Adrenal gland (tissue), 12 donors: Measurements from ENCODE around the gene PSMB3. TPM values are rescaled to one million over a fixed set of nuclear protein-coding genes. Genes with fewer than 3 reads are reported as not detected.
A peak's percentile ranks its signal among the peaks of the same experiment; 100 is the strongest.

Experiments
- DNase-seq, 7 donors: peaks; one replicate each; pipeline ENCODE4 v3.0.0-alpha.2; 2019 to 2020
- H3K27ac ChIP-seq, 5 donors: fragments of 200-600 bp; sonication (generic) in 4 of 5; 1 replicate in 3 of 5; 2 replicates in 2 of 5; pipeline versions ENCODE4 v1.5.1 to v1.8.0; 2016 to 2020; ENCODE audit warnings: mild to moderate bottlenecking in 1 of 5
- H3K27me3 ChIP-seq: fragments of 200-600 bp; 2 replicates; pipeline ENCODE4 v1.8.0; 2021
- H3K36me3 ChIP-seq, 2 donors: fragments of 200-600 bp; replicated peaks in 1 of 2; 1 replicate in 1 of 2; 2 replicates in 1 of 2; pipeline versions ENCODE4 v1.5.1 to v1.8.0; 2018 to 2022
- H3K4me1 ChIP-seq, 2 donors: fragments of 200-600 bp; replicated peaks in 1 of 2; 1 replicate in 1 of 2; 2 replicates in 1 of 2; pipeline versions ENCODE4 v1.5.1 to v1.8.0; 2018 to 2021
- H3K4me3 ChIP-seq, 4 donors: fragments of 200-600 bp; sonication (generic) in 3 of 4; one replicate each; pipeline ENCODE4 v1.5.1; 2016 to 2018
- H3K9me3 ChIP-seq, 3 donors: fragments of 200-600 bp; sonication (generic) in 1 of 3; replicated peaks in 1 of 3; 1 replicate in 2 of 3; 2 replicates in 1 of 3; pipeline versions ENCODE4 v1.5.1 to v1.8.0; 2016 to 2021
- POLR2A ChIP-seq, 2 donors: fragments of 450-650 bp; IDR thresholded peaks; one replicate each; pipeline ENCODE4 v1.6.1; 2017; ENCODE audit warnings: antibody characterized with exemption in 2 of 2, mild to moderate bottlenecking in 2 of 2, moderate library complexity in 1 of 2
- WGBS, 4 donors: extraction: QIAGEN DNeasy Blood & Tissue Kit in 2 of 4; methylation state at CpG; one replicate each; pipeline versions ENCODE4 v1.1.5 to v1.1.7; 2013 to 2017; 5-methylcytosine and 5-hydroxymethylcytosine counted together
- intact Hi-C, 2 donors: fragments of 100-400 bp; cut with DNase I; formaldehyde crosslinking; loops; one replicate each; pipeline versions ENCODE4 v1.14.1 to v1.15.0; 2022 to 2023
- polyA plus RNA-seq, 3 donors: library from polyadenylated mRNA; stranded (reverse); fragments of 200-250 nt in 2 of 3; fragments of 350-450 nt in 1 of 3; fragmentation: Illumina TruSeq in 1 of 3; extraction: RNeasy Lipid Tissue Mini Kit (QIAGEN cat#74804) in 1 of 3; gene quantifications; one replicate each; pipeline ENCODE4 v1.2.3, GENCODE V29; 2013 to 2014
- total RNA-seq, 9 donors: library from RNA; depleted of rRNA in 4 of 9; stranded (reverse); fragments of >200 nt in 4 of 9; fragments of 120-200 nt in 1 of 9; fragmentation: NEBNext Ultra II Directional in 1 of 9; extraction: Animal tissue kit (Norgen Biotek cat#: 25700) in 1 of 9; gene quantifications; one replicate each; pipeline versions ENCODE4 v1.1.0 to v1.2.4, GENCODE V29; 2013 to 2023
- TF ChIP-seq, protein P1 (sequence below), 6 experiments: fragments of 450-650 bp in 4 of 6; fragments of 200-600 bp in 2 of 6; sonication (generic) in 1 of 6; IDR thresholded peaks; 1 replicate in 5 of 6; 2 replicates in 1 of 6; pipeline versions ENCODE4 v1.5.1 to v1.8.0; 2016 to 2021; ENCODE audit warnings: antibody characterized with exemption in 6 of 6, mild to moderate bottlenecking in 2 of 6, moderate library complexity in 1 of 6
- donor health status: healthy with polysubstance abuse.
- donor health status: Bipolar disorder and iron deficiency.
- donor health status: DM: yes; HTN: yes; CAD: no.
- donor health status: DM: no; HTN: no; CAD: no.
- donor health status: DM: no; HTN: no; CAD: no.
- donor health status: DM: yes; HTN: yes; CAD: no.

Gene PSMB3
- total and polyA plus RNA-seq, 12 donors: 138 to 556 (median 242) TPM

DNA sequence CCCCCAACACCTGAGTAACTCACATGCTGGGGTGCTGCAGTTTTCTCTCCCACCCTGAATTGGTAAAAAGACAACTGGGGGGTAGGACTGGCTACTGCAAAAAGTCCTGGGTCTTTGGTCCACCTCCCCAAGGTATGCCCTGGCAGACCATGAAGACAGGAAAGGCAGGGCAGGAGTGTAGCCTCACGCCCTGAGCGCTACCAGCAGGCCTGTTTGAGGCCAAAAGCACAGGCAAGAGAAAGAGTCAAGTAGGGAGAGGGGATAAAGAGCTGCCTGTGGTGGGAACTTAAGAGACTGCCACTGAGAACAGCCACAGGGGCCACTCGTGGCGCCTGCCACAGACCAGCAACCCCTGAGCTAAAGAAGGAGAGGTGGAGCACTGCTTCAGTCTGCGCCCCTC is 13.8 kb downstream of the PSMB3 start:
- Histone ChIP-seq H3K4me3 (no peak overlapping the region), H3K4me1 (peaks cover 21 to 26% of the 10 kb centered on the region in 2 donors), H3K9me3 (no peaks in the 10 kb centered on the region), H3K27me3 (no peaks in the 10 kb centered on the region), H3K36me3 (peaks cover 0 to 70% of the 10 kb centered on the region in 2 donors), H3K27ac (peak overlapping the region in 3 of 5 donors; percentile 55 to 70 (median 63))
- 84 to 96% (median 88%) methylated on average over 5 of the region's 5 CpGs for WGBS, 4 donors
- intact Hi-C loops: no loop called here
- no peak for TF ChIP-seq POLR2A (IDR thresholded peaks at IDR 0.05)
- TF ChIP-seq, protein P1, sequence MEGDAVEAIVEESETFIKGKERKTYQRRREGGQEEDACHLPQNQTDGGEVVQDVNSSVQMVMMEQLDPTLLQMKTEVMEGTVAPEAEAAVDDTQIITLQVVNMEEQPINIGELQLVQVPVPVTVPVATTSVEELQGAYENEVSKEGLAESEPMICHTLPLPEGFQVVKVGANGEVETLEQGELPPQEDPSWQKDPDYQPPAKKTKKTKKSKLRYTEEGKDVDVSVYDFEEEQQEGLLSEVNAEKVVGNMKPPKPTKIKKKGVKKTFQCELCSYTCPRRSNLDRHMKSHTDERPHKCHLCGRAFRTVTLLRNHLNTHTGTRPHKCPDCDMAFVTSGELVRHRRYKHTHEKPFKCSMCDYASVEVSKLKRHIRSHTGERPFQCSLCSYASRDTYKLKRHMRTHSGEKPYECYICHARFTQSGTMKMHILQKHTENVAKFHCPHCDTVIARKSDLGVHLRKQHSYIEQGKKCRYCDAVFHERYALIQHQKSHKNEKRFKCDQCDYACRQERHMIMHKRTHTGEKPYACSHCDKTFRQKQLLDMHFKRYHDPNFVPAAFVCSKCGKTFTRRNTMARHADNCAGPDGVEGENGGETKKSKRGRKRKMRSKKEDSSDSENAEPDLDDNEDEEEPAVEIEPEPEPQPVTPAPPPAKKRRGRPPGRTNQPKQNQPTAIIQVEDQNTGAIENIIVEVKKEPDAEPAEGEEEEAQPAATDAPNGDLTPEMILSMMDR (IDR thresholded peaks at IDR 0.05): no peak
- no peak for DNase-seq

GRCh38 chr17:38768417-38768816 is 15.9 kb downstream of the PSMB3 start:
- H3K27ac ChIP-seq: peak overlapping the region in 4 of 5 donors; percentile 6 to 63 (median 42)
- peak in 6 of 7 donors; percentile 45 to 75 (median 62) for DNase-seq
- WGBS, 4 donors: 14 to 42% (median 37%) methylated on average over 4 to 6 of the region's 6 CpGs
- no peak for TF ChIP-seq POLR2A (IDR thresholded peaks at IDR 0.05)
- TF ChIP-seq, protein P1 (IDR thresholded peaks at IDR 0.05): no peak
- no peaks in the 10 kb centered on the region for H3K9me3 ChIP-seq
- H3K4me1 ChIP-seq: peaks cover 21 to 26% of the 10 kb centered on the region in 2 donors
- H3K4me3 ChIP-seq: no peak overlapping the region
- H3K27me3 ChIP-seq: no peaks in the 10 kb centered on the region
- intact Hi-C loops: no loop called here
- H3K36me3 ChIP-seq: peaks cover 0 to 71% of the 10 kb centered on the region in 2 donors

DNA sequence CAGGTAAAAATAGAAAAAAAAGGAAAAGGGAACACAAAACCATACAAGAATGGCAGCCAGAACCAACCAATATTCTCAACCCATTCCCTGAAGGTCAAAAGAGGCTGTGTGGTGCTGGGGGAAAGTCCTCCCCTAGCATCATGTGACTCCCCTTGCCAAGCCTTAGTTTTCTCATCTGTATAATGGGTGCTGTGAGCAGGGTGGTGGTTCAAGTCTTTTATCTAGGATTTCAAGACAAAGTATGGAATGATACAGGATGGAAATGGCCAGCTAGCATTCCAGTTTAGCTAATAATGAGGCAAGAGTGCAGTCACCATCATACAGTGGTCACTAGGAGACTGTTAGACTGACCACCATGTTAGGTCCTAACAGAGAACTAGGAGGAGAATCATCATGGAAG is 20.7 kb downstream of the PSMB3 start:
- no peak for DNase-seq
- no peaks in the 10 kb centered on the region for H3K9me3 ChIP-seq
- H3K4me3 ChIP-seq: no peak overlapping the region
- peaks cover 0 to 86% of the 10 kb centered on the region in 2 donors for H3K36me3 ChIP-seq
- peaks cover 0 to 7% of the 10 kb centered on the region in 2 donors for H3K4me1 ChIP-seq
- TF ChIP-seq, protein P1 (IDR thresholded peaks at IDR 0.05): no peak
- no peak for TF ChIP-seq POLR2A (IDR thresholded peaks at IDR 0.05)
- no peak overlapping the region for H3K27ac ChIP-seq
- no peaks in the 10 kb centered on the region for H3K27me3 ChIP-seq
- intact Hi-C loops: no loop called here

- intact Hi-C loops: no loop called here
- WGBS, 4 donors: 57 to 63% (median 62%) methylated on average over 7 of the region's 7 CpGs
Measured at GRCh38 chr17:38777641-38778250, 25.2 kb downstream of the PSMB3 start.

More at GRCh38 chr17:38777641-38778250, 25.2 kb downstream of the PSMB3 start:
- H3K27me3 ChIP-seq: no peaks in the 10 kb centered on the region
- H3K27ac ChIP-seq: no peak overlapping the region
- no peaks in the 10 kb centered on the region for H3K9me3 ChIP-seq
- H3K4me1 ChIP-seq: no peaks in the 10 kb centered on the region
- H3K36me3 ChIP-seq: peaks cover 0 to 100% of the 10 kb centered on the region in 2 donors
- no peak overlapping the region for H3K4me3 ChIP-seq
- no peak for DNase-seq
- TF ChIP-seq, protein P1 (IDR thresholded peaks at IDR 0.05): no peak
- TF ChIP-seq POLR2A (IDR thresholded peaks at IDR 0.05): no peak
